Measurements from ENCODE around the gene CLDN24.

DNA sequence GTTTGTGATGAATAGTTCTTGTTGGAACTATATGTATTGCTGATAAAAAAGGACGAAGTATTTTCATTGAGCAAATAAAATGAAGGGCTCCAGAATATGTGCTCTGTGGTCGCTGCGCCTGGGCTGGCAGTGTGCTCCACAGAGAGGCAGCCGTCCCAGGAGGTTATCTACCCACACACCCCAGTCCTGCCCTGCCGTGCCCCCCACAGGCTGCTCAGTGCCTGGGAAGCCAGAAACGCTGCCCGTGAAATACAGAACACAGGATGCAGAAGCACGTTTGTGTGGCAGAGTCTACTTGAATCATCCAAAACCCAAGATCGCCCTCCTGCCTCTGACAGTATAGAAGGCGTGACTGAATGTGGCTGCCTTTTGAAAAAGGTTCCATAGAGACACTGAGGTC, 3.6 kb downstream of the CLDN24 start:
- TF ChIP-seq POLR2A (IDR thresholded peaks at IDR 0.05), result no peak
- TF ChIP-seq, protein P1, sequence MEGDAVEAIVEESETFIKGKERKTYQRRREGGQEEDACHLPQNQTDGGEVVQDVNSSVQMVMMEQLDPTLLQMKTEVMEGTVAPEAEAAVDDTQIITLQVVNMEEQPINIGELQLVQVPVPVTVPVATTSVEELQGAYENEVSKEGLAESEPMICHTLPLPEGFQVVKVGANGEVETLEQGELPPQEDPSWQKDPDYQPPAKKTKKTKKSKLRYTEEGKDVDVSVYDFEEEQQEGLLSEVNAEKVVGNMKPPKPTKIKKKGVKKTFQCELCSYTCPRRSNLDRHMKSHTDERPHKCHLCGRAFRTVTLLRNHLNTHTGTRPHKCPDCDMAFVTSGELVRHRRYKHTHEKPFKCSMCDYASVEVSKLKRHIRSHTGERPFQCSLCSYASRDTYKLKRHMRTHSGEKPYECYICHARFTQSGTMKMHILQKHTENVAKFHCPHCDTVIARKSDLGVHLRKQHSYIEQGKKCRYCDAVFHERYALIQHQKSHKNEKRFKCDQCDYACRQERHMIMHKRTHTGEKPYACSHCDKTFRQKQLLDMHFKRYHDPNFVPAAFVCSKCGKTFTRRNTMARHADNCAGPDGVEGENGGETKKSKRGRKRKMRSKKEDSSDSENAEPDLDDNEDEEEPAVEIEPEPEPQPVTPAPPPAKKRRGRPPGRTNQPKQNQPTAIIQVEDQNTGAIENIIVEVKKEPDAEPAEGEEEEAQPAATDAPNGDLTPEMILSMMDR (IDR thresholded peaks at IDR 0.05), result no peak

Data from lower leg skin (tissue), 3 donors.